GM12864 (cell line): Measurements from ENCODE around the gene ANKS1B.

Source experiments
- DNase-seq: peaks from one replicate; pipeline ENCODE4 v3.0.0-alpha.2; 2011; ENCODE audit warnings: low read depth
- H3K4me3 ChIP-seq: 2 replicates; pipeline ENCODE4 v1.5.1; 2011; ENCODE audit warnings: mild to moderate bottlenecking, low read depth, low read length, control low read depth
- TF ChIP-seq, protein P1 (sequence below): IDR thresholded peaks from 2 replicates; pipeline ENCODE4 v1.5.1; 2011; ENCODE audit warnings: low read depth, mild to moderate bottlenecking, moderate library complexity, low read length, control low read depth, inconsistent platforms; ENCODE audit errors: missing control alignments

The ANKS1B gene

DNA sequence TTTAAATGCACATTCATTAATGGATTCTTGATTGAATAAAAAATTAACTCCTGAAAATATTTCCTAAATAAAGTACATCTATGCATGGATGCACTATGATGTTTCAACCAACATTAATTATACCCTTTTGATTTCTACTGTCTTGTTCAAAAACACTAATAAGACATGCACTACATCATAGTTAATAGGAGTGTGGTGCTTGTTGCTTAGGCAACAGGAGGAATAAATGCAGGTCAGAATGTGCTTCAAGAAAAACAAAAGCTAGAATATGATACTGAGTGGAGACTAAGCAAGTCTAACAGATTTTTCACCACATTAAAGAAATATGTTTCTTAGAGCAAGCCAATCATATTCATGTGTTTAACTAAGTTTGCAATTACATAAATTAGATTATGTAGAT lies 833.0 kb downstream of the ANKS1B start:
- no peak overlapping the region for H3K4me3 ChIP-seq
- TF ChIP-seq, protein P1, sequence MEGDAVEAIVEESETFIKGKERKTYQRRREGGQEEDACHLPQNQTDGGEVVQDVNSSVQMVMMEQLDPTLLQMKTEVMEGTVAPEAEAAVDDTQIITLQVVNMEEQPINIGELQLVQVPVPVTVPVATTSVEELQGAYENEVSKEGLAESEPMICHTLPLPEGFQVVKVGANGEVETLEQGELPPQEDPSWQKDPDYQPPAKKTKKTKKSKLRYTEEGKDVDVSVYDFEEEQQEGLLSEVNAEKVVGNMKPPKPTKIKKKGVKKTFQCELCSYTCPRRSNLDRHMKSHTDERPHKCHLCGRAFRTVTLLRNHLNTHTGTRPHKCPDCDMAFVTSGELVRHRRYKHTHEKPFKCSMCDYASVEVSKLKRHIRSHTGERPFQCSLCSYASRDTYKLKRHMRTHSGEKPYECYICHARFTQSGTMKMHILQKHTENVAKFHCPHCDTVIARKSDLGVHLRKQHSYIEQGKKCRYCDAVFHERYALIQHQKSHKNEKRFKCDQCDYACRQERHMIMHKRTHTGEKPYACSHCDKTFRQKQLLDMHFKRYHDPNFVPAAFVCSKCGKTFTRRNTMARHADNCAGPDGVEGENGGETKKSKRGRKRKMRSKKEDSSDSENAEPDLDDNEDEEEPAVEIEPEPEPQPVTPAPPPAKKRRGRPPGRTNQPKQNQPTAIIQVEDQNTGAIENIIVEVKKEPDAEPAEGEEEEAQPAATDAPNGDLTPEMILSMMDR, result no peak
- DNase-seq, result no peak

DNA sequence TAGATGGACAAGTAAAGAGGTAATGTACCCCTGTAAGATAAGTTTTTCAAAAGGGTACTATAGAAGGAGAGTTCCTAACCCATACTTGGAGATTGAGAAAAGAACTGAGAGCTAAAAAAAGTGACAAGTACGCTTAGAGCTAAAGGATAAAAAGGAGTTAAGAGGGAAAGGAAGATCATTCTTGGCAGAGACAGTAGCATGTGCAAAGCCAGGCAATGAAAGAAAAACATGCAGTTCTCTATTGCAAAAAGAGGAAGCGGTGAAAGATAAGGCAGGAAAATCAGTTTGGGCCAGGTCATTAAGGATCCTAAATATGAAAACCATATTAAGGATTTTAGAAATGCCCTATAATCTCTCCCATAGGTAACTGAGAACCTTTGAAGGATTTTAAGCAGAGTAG lies 837.6 kb downstream of the ANKS1B start:
- DNase-seq, result no peak

DNA sequence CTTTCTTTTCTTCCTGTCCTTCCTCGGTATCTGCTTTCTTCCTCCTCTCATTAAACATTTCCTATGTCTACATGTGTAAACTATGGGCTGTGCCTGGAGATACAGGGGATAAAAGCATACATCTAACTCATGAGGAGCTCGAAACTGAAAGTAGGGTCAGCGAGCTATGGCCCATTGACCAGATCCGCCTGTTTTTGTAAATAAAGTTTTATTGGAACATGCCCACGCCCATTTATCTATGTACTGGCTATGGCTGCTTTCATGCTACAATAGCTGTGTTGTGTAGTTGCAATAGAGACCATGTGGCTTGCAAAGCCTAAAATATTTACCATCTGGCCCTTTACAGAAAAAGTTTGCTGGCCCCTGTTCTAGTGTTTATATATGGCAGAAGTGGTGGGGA lies 838.0 kb downstream of the ANKS1B start:
- H3K4me3 ChIP-seq, result no peak overlapping the region
- TF ChIP-seq, protein P1, result no peak
- no peak for DNase-seq

More for the DNA sequence above, 837.6 kb downstream of the ANKS1B start:
- TF ChIP-seq, protein P1, result no peak
- H3K4me3 ChIP-seq, result no peak overlapping the region

DNA sequence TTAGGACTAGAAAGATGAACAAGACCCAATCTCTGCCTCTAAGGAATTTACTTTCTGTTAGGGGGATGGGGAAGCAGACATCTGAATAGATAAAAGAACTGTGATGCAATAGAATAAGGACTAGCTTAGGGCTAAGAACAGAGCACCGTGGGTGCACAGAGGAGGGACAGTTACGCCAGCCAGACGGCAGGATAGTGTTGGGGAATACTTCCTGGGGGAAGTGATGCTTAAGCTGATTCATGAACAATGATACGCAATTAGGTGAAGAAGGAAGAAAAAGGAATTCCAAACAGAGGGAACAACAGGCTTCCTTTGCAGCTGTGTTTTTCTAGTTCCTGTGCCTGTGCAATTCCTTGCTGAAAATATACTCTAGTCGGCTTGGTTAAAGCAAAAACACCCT lies 838.6 kb downstream of the ANKS1B start:
- H3K4me3 ChIP-seq, result no peak overlapping the region
- TF ChIP-seq, protein P1, result no peak
- DNase-seq, result no peak

DNA sequence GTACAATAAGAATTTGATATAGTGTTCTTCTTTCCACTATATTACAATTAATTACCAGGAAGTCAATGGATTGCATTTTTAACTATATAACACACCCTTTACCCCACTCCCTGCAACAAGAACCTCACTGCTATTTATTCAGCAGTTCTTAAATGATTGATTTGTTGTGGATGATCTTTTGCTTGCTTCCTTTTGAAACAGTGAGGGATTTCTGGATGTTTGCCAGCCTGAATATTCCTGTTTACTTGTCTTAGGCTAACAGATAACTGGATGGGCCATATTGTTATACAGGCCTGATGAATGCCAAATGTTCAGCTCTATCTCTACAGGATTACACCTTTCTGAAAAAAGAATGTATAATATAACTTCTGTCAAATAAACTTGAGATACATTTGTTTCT lies 842.1 kb downstream of the ANKS1B start:
- TF ChIP-seq, protein P1, result no peak
- DNase-seq, result no peak
- no peak overlapping the region for H3K4me3 ChIP-seq

DNA sequence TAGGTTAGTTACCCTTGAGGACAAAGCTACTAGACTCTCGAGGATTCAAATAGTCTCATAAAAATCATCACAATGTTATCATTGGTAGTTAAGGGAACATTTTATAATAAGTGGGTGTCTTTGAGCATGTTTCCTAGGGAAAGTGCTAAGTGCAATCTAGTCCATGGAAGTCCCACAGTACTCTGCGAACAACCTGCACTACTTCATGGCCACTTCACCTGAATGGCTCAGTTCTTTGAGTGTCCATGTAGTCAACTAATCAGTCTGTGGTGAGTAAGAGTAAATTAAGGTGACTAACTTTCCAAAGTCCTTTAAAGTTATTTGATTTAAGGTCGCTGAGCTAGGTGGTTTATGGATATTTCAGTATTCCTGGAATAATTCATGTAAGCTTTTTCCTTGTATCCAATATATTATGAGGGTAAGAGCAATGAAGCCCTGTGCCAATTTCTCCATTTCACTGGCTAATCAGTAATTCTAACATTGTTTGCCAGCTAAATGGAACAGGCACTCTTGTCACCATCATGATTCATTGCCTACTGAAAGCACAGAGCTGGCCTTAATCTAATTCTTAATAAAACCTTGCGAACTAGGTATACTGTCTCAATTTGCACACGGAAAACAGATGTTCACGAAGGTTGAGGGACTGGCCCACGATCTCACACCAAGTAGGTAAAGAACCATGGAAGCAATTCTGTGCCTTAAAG lies 844.6 kb downstream of the ANKS1B start:
- no peak overlapping the region for H3K4me3 ChIP-seq
- TF ChIP-seq, protein P1, result no peak
- no peak for DNase-seq

DNA sequence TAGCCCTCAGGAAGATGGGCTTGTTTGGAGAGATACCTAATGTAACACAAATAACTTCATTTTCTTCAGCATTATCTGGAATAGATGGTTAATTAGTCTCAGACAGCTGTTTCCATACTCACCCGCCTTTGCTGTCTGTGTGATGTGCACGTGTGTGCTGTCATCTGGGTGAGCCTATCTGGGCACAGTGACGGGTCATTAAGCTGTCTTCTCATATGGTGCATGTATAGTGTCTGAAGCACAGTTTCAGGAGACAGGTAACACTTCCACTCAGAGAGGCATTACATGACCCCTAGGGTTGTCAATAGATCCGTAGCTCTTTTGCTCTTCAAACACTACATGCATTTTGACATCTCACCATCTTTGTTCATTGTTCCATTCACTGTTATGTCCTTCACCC lies 846.3 kb downstream of the ANKS1B start:
- H3K4me3 ChIP-seq, result no peak overlapping the region
- DNase-seq, result no peak
- TF ChIP-seq, protein P1, result no peak
